GM19452 (cell line): ENCODE measurements around the gene TRMT10C.
"Not testable (repeated sequence)": the region's sequence is repeated elsewhere in the genome, so short reads cannot be mapped to it uniquely, and the experiment has no call there.

Source experiments
- ATAC-seq: cut with Tn5 transposase; IDR thresholded peaks from one replicate; pipeline ENCODE4 v1.9.1; 2021; ENCODE audit not compliant: unreplicated experiment

Gene TRMT10C

DNA sequence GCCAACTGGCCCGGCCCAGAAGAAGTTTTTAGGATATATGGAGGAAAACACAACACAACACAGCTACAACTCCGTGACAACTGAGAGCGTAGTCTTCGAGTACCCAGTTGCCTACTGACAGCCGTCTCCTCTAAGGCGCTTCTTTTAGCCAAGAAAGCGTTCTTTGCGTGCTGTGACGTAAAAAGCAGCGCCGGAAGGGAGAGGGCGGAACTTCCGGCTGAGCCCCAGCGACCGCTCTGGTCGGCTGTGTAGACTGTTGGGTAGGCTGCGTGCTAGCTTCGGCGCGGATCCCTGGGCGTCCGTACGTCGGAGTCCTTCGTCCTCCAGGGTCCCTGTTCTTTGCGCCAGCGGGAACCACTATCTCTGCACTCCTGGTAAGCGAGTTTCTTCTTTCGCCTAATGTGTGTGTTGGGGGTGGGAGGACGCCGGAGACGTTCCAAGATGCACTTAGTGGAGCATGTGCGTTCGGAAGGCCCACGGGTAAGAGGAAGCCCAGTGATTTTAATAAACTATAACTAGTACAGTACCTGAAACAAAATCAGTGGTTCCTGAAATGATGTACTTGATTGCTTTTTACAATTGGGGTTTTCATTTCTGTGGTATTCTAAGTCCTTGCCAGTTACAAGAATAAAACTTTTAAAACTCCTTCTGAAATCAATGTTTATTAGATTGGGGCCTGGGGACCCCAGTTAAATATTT is at the start of gene TRMT10C:
TRMT10C (plus strand) TSS at position 239 of the 699 bp plus-strand sequence. CDS start 2,914 bp downstream, outside the sequence.
- ATAC-seq = peak; percentile 100

GRCh38 chr3:101512396-101512645 is 49.3 kb upstream of the TRMT10C start:
- ATAC-seq = peak; percentile 18

- ATAC-seq = peak; percentile 66
These were observed 48.8 kb upstream of the TRMT10C start, which contains the start of gene SENP7 for GRCh38 chr3:101512646-101513418. TSS of gene SENP7 (minus strand) at chr3:101513212. CDS start at chr3:101513130, 82 bp downstream.

DNA sequence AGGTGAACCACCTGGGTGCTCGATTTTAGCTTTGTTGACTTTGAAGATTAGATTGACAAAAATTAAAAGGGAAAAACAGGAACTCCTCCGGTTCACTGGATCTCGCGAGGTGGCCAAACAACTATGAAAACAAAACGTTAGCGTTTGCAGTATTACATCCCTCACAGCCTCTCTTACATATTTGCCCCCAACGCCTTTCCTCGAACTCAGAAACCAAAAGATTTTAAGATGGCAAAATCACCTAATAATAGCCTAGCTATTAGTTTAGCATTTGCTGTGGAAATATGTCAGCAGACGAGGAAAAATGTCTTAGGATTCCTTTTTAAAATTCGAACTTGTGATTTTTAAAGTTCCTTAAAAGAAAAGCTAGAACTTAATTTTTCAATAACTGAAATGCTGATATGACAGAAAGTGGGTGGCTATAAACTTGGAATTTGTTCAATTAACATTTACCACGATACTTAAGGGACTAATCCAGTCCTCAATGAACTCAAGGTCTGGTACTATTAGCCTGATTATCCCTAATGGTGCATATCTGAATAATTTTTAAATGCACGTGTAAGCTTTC is 48.2 kb upstream of the TRMT10C start:
- ATAC-seq = peak; percentile 38

DNA sequence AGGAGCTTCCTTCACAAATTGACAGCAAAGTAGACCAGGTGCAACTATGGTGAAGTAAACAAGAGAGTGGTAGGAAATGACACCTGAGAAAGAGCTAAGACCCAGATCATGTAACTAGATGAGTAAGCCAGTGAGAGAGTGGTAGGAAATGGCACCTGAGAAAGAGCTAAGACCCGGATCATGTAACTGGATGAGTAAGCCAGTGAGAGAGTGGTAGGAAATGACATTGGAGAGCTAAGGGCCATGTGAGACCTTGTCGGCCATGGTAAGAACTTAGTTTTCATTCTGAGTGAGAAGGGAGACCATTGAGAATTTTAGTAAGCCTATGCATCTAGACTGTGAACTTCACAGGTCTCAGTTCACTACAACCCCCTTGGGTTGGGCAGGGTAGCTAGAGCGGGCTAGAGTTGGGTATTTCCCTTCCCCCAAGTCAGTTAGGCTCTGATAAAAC is 43.2 kb upstream of the TRMT10C start:
- ATAC-seq = peak; percentile 96

- ATAC-seq = no peak
These were observed 41.8 kb upstream of the TRMT10C start for GRCh38 chr3:101519685-101520365.

GRCh38 chr3:101521211-101521701 is 40.4 kb upstream of the TRMT10C start:
- no peak for ATAC-seq

DNA sequence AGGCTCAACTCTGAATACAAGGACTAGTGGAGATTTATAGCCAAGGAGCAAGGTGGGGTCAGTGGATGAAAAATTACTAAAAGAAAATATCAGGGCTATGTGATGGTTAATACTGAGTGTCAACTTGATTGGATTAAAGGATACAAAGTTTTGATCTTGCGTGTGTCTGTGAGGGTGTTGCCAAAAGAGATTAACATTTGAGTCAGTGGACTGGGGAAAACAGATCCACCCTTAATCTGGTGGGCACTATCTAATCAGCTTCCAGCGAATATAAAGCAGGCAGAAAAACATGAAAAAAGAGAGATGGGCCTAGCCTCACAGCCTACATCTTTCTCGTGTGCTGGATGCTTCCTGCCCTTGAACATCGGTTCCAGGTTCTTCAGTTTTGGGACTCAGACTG is 34.2 kb upstream of the TRMT10C start:
- ATAC-seq = no peak

DNA sequence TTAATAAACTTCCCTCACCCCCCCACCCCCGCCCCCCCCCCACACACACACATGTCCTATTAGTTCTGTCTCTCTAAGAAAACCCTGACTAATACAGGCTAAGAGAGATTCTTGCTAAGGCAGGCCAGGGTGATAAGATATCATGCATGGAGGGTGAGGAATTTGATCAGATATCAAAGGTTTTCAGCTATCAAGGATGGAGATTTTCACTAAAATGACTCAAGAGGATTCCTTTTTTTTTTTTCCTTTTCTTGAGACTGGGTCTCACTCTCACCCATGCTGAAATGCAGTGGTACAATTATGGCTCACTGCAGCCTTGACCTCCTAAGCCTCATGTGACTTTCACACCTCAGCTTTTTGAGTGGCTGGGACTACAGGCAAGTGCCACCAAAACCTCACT is 33.8 kb upstream of the TRMT10C start:
- no peak for ATAC-seq

DNA sequence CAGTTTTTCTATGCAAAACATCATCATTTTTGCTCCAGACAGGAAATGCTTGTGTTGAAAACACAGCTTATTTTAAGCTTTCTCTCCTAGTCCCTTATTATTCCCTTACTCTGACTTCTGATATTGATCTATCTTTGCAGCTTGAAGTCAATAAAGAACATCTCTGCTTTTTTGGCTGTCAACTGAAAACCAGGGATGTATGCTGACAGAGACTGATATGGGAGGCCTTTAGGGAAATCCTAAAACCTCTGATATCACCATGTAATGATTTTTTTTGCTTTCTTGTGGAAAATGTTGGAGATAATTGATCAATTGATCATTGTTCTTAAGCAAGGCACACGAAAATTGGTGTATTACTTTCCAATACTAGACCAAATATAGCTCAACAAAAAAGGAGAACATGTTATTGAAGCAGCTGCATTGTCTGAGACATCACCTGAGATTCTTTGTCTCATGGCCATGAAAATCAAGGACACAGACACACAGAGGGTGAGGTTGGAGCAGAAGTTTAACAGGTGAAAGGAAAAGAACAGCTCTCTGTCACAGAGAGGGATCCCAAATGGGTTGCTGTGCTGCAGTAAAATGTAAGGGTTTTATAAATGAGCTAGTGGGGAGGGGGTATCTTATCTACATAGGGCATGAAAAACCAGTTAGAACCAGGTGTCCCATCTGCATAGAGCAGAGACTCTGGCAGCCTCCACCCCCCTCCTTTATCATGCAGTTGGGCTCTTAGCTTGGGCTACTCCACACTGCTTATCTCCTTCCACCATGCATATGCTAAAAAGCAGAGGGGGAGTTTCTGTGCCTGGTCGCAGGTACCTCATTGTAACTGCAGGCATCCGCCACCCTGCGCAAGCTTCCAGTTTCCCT is 31.6 kb upstream of the TRMT10C start:
- ATAC-seq = no peak

GRCh38 chr3:101530686-101531047 is 31.0 kb upstream of the TRMT10C start:
- no peak for ATAC-seq

GRCh38 chr3:101531473-101532086 is 30.1 kb upstream of the TRMT10C start:
- no peak for ATAC-seq

DNA sequence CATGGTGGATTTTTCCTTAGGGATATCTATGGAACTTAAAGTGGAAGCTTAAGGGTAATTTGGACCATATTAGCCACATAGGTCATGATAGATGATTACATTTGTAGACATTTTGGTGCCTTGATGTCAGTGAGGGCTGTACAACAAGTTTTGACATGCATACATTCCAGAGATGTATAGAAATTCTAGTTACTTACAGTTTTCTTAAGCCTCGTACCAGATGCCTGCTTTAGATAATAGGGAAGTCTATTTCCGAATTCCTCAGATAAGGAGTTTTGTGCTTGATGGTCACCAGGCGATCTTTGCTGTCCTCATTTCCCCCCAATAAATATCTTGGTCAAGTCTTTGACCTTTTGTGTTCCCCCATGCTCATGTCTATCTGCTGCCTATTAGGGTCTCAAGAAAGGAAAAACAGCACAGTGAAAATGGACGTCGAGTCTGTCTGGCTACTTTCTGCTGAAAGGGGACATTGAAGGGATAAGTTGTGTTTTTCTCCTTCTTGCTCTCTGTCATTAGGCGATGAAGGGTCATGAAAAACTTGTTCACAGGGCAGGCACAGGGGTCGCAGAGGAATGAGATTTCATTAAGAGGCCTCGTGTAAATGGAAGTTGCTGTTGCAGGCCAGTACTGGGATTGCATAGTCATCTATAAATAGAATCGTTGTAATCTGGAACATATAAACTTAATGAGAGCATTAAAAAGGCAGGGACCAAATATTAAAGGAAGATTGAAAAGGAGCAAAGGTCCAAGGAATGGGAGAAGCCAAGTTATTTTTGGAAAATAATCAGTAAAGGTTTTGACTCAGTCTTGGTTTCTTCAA is 28.7 kb upstream of the TRMT10C start:
- no peak for ATAC-seq

GRCh38 chr3:101533603-101533968 is 28.1 kb upstream of the TRMT10C start:
- ATAC-seq = no peak

- no peak for ATAC-seq
These were observed 26.4 kb upstream of the TRMT10C start for GRCh38 chr3:101535221-101535620.

- ATAC-seq = no peak
These were observed 25.4 kb upstream of the TRMT10C start for GRCh38 chr3:101536266-101536665.

DNA sequence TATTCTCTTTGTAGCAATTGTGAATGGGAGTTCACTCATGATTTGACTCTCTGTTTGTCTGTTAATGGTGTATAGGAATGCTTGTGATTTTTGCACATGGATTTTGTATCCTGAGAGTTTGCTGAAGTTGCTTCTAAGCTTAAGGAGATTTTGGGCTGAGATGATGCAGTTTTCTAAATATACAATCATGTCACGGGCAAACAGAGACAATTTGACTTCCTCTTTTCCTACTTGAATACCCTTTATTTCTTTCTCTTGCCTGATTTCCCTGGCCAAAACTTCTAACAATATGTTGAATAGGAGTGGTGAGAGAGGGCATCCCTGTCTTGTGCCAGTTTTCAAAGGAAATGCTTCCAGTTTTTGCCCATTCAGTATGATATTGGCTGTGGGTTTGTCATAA is 24.7 kb upstream of the TRMT10C start:
- ATAC-seq = not testable (repeated sequence)

DNA sequence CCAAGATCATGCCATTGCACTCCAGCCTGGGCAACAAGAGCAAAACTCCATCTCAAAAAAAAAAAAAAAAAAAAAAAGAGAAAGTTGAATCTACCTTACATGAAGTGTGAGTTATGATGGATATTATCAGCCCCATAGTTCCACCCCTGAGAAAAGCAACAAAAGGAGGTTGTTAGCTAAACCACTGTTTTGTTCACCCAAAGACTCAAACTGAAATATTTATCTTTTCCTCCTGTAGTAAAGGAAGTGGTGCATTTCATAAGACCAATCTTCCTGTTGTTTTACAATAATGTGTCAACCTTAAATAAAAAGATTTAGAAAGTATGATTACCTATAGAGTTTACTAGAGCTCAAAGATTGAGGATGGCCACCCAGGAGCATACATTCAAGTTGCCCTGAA is 18.7 kb upstream of the TRMT10C start:
- ATAC-seq = no peak

- ATAC-seq = no peak
These were observed 17.4 kb upstream of the TRMT10C start for GRCh38 chr3:101544161-101544850.
